HEK293 (cell line): ENCODE results near the gene ENDOG.

Experiments
- CTCF ChIA-PET: fragments of 350-600 bp; formaldehyde crosslinking; extraction: SDS; loops from one replicate; lab custom pipeline; 2021; ENCODE audit warnings: antibody characterized with exemption; lab: Yijun Ruan, JAX
- POLR2A ChIA-PET: fragments of 300-600 bp; formaldehyde crosslinking; extraction: SDS; loops from one replicate; lab custom pipeline; 2020; ENCODE audit warnings: antibody characterized with exemption, inconsistent platforms; lab: Yijun Ruan, JAX
- H3K27ac ChIP-seq: fragments of 200-500 bp; sonication (Bioruptor generic); 2 replicates; pipeline ENCODE4 v1.5.1; 2014; ENCODE audit warnings: low read depth, low read length, control low read depth, inconsistent platforms; ENCODE audit errors: extremely low read depth
- H3K36me3 ChIP-seq, 2 experiments: fragments of 200-500 bp in 1 of 2; sonication (Bioruptor generic) in 1 of 2; 1 replicate in 1 of 2; 2 replicates in 1 of 2; pipeline ENCODE4 v1.5.1; 2014 to 2017; ENCODE audit warnings: inconsistent platforms in 2 of 2, low read length in 2 of 2; ENCODE audit not compliant: control insufficient read depth in 2 of 2, insufficient read depth in 1 of 2
- H3K4me1 ChIP-seq: fragments of 200-500 bp; sonication (Bioruptor generic); 2 replicates; pipeline ENCODE4 v1.5.1; 2014; ENCODE audit warnings: mild to moderate bottlenecking, low read length, inconsistent platforms; ENCODE audit not compliant: control insufficient read depth, insufficient read depth
- H3K4me3 ChIP-seq: 2 replicates; pipeline ENCODE4 v1.5.1; 2011; ENCODE audit warnings: low read depth, mild to moderate bottlenecking, control low read depth, low read length, moderate library complexity
- H3K9me3 ChIP-seq: fragments of 200-500 bp; sonication (Bioruptor generic); 2 replicates; pipeline ENCODE4 v1.5.1; 2014; ENCODE audit warnings: low read depth, low read length, inconsistent platforms; ENCODE audit not compliant: control insufficient read depth, insufficient read depth
- EGR2 ChIP-seq: fragments of 450-650 bp; formaldehyde crosslinking; IDR thresholded peaks from 2 replicates; pipeline ENCODE4 v1.5.1; 2016; ENCODE audit warnings: low read depth, missing biosample characterization, missing genetic modification characterization
- HOXC10 ChIP-seq: sonication (generic); formaldehyde crosslinking; IDR thresholded peaks from 2 replicates; pipeline ENCODE4 v1.8.1; 2023; ENCODE audit warnings: mild to moderate bottlenecking, missing genetic modification reagents
- KLF10 ChIP-seq: fragments of 450-650 bp; IDR thresholded peaks from 2 replicates; pipeline ENCODE4 v1.5.1; 2018; ENCODE audit warnings: missing biosample characterization, mild to moderate bottlenecking, missing genetic modification characterization
- KLF8 ChIP-seq: fragments of 450-650 bp; formaldehyde crosslinking; IDR thresholded peaks from 2 replicates; pipeline ENCODE4 v1.5.1; 2016; ENCODE audit warnings: missing biosample characterization, missing genetic modification characterization
- MYNN ChIP-seq: fragments of 450-650 bp; formaldehyde crosslinking; IDR thresholded peaks from 2 replicates; pipeline ENCODE4 v1.5.1; 2016; ENCODE audit warnings: missing biosample characterization, missing genetic modification characterization, borderline replicate concordance
- REST ChIP-seq: fragments of 450-650 bp; formaldehyde crosslinking; IDR thresholded peaks from 2 replicates; pipeline ENCODE4 v1.5.1; 2016; ENCODE audit warnings: missing biosample characterization, missing genetic modification characterization
- ZNF155 ChIP-seq: fragments of 450-650 bp; formaldehyde crosslinking; IDR thresholded peaks from 2 replicates; pipeline ENCODE4 v1.5.1; 2016; ENCODE audit warnings: missing biosample characterization, missing genetic modification characterization
- ZNF211 ChIP-seq: fragments of 450-650 bp; formaldehyde crosslinking; IDR thresholded peaks from 2 replicates; pipeline ENCODE4 v1.5.1; 2016; ENCODE audit warnings: low read depth, missing biosample characterization, missing genetic modification characterization
- ZNF37A ChIP-seq: fragments of 450-650 bp; IDR thresholded peaks from 2 replicates; pipeline ENCODE4 v1.5.1; 2018; ENCODE audit warnings: missing biosample characterization, missing genetic modification characterization
- ZNF398 ChIP-seq: fragments of 450-650 bp; formaldehyde crosslinking; IDR thresholded peaks from 2 replicates; pipeline ENCODE4 v1.5.1; 2017; ENCODE audit warnings: missing biosample characterization, missing genetic modification characterization
- ZNF548 ChIP-seq: fragments of 450-650 bp; formaldehyde crosslinking; IDR thresholded peaks from 2 replicates; pipeline ENCODE4 v1.5.1; 2016; ENCODE audit warnings: missing biosample characterization, missing genetic modification characterization
- ZNF777 ChIP-seq: fragments of 450-650 bp; formaldehyde crosslinking; IDR thresholded peaks from 2 replicates; pipeline ENCODE4 v1.5.1; 2017; ENCODE audit warnings: missing biosample characterization, missing genetic modification characterization, borderline replicate concordance
- TF ChIP-seq, protein P1 (sequence below): fragments of 450-650 bp; formaldehyde crosslinking; IDR thresholded peaks from 2 replicates; pipeline ENCODE4 v1.5.1; 2016; ENCODE audit warnings: missing biosample characterization, missing genetic modification characterization, borderline replicate concordance
- TF ChIP-seq, protein P2 (sequence below): fragments of 450-650 bp; formaldehyde crosslinking; IDR thresholded peaks from 2 replicates; pipeline ENCODE4 v1.5.1; 2017; ENCODE audit warnings: missing biosample characterization, missing genetic modification characterization
- TF ChIP-seq, protein P3 (sequence below): fragments of 450-650 bp; formaldehyde crosslinking; IDR thresholded peaks from 2 replicates; pipeline ENCODE4 v1.5.1; 2016; ENCODE audit warnings: missing biosample characterization, missing genetic modification characterization
- TF ChIP-seq, protein P4 (sequence below): fragments of 450-650 bp; formaldehyde crosslinking; IDR thresholded peaks from 2 replicates; pipeline ENCODE4 v1.5.1; 2016; ENCODE audit warnings: missing biosample characterization, missing genetic modification characterization

The ENDOG gene

GRCh38 chr9:128825923-128826700, 7.8 kb downstream of the ENDOG start:
- Histone ChIP-seq H3K36me3 (peaks cover 8 to 74% of the 10 kb centered on the region in 2 experiments; a peak in 2 of 3 replicates), H3K27ac (no peak overlapping the region), H3K4me1 (no peaks in the 10 kb centered on the region), H3K9me3 (no peaks in the 10 kb centered on the region), H3K4me3 (no peak overlapping the region)
- POLR2A ChIA-PET, result interaction anchor here (5.4 kb wide), 1 partner anchor 7 kb away, joined by 94 read pairs; the partner anchor contains the start of gene ENDOG
- CTCF ChIA-PET, result interaction anchor here (0.6 to 2.1 kb wide), 3 partner anchors 8 to 120 kb away, joined by 3 to 12 read pairs (median 4); partner anchors contain the start of gene ENDOG
- TF ChIP-seq KLF8 (tag by site-specific recombination), result no peak
- TF ChIP-seq ZNF398 (tag by site-specific recombination), result no peak
- TF ChIP-seq ZNF548 (tag by site-specific recombination), result no peak
- TF ChIP-seq, protein P1, sequence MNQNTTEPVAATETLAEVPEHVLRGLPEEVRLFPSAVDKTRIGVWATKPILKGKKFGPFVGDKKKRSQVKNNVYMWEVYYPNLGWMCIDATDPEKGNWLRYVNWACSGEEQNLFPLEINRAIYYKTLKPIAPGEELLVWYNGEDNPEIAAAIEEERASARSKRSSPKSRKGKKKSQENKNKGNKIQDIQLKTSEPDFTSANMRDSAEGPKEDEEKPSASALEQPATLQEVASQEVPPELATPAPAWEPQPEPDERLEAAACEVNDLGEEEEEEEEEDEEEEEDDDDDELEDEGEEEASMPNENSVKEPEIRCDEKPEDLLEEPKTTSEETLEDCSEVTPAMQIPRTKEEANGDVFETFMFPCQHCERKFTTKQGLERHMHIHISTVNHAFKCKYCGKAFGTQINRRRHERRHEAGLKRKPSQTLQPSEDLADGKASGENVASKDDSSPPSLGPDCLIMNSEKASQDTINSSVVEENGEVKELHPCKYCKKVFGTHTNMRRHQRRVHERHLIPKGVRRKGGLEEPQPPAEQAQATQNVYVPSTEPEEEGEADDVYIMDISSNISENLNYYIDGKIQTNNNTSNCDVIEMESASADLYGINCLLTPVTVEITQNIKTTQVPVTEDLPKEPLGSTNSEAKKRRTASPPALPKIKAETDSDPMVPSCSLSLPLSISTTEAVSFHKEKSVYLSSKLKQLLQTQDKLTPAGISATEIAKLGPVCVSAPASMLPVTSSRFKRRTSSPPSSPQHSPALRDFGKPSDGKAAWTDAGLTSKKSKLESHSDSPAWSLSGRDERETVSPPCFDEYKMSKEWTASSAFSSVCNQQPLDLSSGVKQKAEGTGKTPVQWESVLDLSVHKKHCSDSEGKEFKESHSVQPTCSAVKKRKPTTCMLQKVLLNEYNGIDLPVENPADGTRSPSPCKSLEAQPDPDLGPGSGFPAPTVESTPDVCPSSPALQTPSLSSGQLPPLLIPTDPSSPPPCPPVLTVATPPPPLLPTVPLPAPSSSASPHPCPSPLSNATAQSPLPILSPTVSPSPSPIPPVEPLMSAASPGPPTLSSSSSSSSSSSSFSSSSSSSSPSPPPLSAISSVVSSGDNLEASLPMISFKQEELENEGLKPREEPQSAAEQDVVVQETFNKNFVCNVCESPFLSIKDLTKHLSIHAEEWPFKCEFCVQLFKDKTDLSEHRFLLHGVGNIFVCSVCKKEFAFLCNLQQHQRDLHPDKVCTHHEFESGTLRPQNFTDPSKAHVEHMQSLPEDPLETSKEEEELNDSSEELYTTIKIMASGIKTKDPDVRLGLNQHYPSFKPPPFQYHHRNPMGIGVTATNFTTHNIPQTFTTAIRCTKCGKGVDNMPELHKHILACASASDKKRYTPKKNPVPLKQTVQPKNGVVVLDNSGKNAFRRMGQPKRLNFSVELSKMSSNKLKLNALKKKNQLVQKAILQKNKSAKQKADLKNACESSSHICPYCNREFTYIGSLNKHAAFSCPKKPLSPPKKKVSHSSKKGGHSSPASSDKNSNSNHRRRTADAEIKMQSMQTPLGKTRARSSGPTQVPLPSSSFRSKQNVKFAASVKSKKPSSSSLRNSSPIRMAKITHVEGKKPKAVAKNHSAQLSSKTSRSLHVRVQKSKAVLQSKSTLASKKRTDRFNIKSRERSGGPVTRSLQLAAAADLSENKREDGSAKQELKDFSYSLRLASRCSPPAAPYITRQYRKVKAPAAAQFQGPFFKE, result no peak
- TF ChIP-seq HOXC10 (CRISPR knock-in tag), result no peak
- no peak for TF ChIP-seq ZNF155 (tag by site-specific recombination)
- no peak for TF ChIP-seq REST (tag by site-specific recombination)
- TF ChIP-seq KLF10, result no peak
- TF ChIP-seq MYNN, result no peak
- TF ChIP-seq, protein P2, sequence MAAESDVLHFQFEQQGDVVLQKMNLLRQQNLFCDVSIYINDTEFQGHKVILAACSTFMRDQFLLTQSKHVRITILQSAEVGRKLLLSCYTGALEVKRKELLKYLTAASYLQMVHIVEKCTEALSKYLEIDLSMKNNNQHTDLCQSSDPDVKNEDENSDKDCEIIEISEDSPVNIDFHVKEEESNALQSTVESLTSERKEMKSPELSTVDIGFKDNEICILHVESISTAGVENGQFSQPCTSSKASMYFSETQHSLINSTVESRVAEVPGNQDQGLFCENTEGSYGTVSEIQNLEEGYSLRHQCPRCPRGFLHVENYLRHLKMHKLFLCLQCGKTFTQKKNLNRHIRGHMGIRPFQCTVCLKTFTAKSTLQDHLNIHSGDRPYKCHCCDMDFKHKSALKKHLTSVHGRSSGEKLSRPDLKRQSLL (tag by site-specific recombination), result no peak
- TF ChIP-seq ZNF211, result no peak
- TF ChIP-seq, protein P3, sequence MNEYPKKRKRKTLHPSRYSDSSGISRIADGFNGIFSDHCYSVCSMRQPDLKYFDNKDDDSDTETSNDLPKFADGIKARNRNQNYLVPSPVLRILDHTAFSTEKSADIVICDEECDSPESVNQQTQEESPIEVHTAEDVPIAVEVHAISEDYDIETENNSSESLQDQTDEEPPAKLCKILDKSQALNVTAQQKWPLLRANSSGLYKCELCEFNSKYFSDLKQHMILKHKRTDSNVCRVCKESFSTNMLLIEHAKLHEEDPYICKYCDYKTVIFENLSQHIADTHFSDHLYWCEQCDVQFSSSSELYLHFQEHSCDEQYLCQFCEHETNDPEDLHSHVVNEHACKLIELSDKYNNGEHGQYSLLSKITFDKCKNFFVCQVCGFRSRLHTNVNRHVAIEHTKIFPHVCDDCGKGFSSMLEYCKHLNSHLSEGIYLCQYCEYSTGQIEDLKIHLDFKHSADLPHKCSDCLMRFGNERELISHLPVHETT (tag by site-specific recombination), result no peak
- no peak for TF ChIP-seq ZNF37A (tag by site-specific recombination)
- TF ChIP-seq EGR2, result no peak
- TF ChIP-seq, protein P4, sequence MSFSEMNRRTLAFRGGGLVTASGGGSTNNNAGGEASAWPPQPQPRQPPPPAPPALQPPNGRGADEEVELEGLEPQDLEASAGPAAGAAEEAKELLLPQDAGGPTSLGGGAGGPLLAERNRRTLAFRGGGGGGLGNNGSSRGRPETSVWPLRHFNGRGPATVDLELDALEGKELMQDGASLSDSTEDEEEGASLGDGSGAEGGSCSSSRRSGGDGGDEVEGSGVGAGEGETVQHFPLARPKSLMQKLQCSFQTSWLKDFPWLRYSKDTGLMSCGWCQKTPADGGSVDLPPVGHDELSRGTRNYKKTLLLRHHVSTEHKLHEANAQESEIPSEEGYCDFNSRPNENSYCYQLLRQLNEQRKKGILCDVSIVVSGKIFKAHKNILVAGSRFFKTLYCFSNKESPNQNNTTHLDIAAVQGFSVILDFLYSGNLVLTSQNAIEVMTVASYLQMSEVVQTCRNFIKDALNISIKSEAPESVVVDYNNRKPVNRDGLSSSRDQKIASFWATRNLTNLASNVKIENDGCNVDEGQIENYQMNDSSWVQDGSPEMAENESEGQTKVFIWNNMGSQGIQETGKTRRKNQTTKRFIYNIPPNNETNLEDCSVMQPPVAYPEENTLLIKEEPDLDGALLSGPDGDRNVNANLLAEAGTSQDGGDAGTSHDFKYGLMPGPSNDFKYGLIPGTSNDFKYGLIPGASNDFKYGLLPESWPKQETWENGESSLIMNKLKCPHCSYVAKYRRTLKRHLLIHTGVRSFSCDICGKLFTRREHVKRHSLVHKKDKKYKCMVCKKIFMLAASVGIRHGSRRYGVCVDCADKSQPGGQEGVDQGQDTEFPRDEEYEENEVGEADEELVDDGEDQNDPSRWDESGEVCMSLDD, result no peak
- TF ChIP-seq ZNF777 (tag by site-specific recombination), result no peak
